Mucosa of rectum (tissue), 2 donors: ENCODE measurements around the gene ARHGAP15.
"Not testable (repeated sequence)": the region's sequence is repeated elsewhere in the genome, so short reads cannot be mapped to it uniquely, and the experiment has no call there.

Experiments used
- H3K27ac ChIP-seq, 2 donors: one replicate each; pipeline ENCODE4 v1.7.0; 2013; ENCODE audit warnings: inconsistent platforms in 2 of 2, low read depth in 2 of 2, low read length in 2 of 2
- H3K27me3 ChIP-seq, 2 donors: one replicate each; pipeline ENCODE4 v1.7.0; 2013; ENCODE audit warnings: low read length in 2 of 2; ENCODE audit not compliant: control insufficient read depth in 2 of 2, insufficient read depth in 2 of 2
- H3K36me3 ChIP-seq, 2 donors: one replicate each; pipeline ENCODE4 v1.7.0; 2013; ENCODE audit warnings: low read length in 2 of 2; ENCODE audit not compliant: control insufficient read depth in 2 of 2, insufficient read depth in 2 of 2
- H3K4me1 ChIP-seq, 2 donors: one replicate each; pipeline ENCODE4 v1.7.0; 2013; ENCODE audit warnings: low read length in 2 of 2, mild to moderate bottlenecking in 1 of 2; ENCODE audit not compliant: control insufficient read depth in 2 of 2, insufficient read depth in 2 of 2
- H3K4me3 ChIP-seq, 2 donors: one replicate each; pipeline ENCODE4 v1.7.0; 2013; ENCODE audit warnings: low read length in 2 of 2
- H3K9ac ChIP-seq, 2 donors: one replicate each; pipeline ENCODE4 v1.7.0; 2013; ENCODE audit warnings: low read length in 2 of 2, low read depth in 1 of 2, mild to moderate bottlenecking in 1 of 2
- H3K9me3 ChIP-seq, 2 donors: one replicate each; pipeline ENCODE4 v1.7.0; 2013; ENCODE audit warnings: low read length in 2 of 2; ENCODE audit not compliant: control insufficient read depth in 2 of 2
- donor health status: healthy.
- donor health status: Normal muscosa, but diverticular disease.

The ARHGAP15 gene

DNA sequence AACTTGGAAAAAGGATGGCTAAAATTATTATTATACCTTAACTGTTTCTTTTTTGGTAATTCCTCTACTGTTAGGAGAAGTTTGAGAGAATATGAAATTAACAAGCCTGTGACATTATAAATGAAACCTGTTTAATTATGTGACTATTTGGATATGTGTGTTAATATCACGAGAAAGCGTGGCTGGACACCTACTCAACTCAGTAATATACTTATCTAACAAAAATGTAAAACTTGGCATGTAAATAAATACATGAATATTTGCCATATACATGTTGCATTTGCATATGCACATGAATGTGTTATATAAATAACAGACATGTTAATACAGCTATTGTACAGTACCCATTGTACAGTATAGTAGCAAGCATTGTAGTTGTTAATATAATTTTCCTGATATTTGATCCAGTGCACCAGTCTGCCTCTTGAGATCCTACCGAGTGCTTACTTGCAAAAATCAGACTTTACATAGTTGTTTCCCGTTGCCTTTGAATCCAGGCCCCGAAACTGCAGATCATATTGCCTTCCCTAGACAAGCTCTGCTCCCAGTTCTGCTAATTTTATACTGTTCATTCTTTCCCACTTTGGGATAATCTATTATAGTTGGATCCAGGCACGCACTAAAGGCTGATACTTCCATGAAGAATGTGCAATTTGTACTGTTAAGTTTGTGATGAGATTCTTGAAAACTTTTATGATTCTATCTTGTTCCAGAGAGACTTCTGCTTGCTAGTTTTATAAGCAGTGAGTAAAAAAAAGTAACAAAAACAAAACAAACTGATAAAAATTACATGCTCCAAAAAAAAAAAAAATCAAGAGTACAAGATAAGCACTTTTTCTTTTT, 395.6 kb downstream of the ARHGAP15 start:
- H3K9ac ChIP-seq = no peak overlapping the region
- H3K27me3 ChIP-seq = no peaks in the 10 kb centered on the region
- no peaks in the 10 kb centered on the region for H3K4me1 ChIP-seq
- no peaks in the 10 kb centered on the region for H3K9me3 ChIP-seq
- no peaks in the 10 kb centered on the region for H3K36me3 ChIP-seq
- no peak overlapping the region for H3K4me3 ChIP-seq
- peak overlapping the region; percentile 35 to 51 for H3K27ac ChIP-seq

DNA sequence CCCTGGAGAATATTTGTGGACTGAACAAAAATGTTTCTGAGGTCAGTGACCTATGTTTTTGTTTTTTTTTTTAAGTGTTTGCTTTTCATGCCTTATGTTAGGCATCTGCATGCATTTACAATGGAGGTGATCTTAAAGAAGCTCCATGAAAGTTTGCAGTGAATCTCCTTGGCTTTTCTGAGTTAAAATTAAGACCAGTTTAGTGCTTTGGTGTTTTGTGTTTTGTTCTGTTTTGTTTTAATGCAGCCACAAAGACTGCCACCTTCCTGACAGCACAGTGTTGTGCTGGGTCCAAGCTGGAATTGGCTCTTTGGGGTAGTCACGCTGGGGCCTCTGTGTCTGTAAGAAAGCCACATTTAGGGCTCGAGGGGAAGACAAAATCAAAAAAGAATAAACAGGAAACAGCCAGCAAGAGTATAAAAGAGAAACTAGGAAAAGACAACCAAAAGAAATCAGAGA, 396.2 kb downstream of the ARHGAP15 start:
- H3K4me1 ChIP-seq = no peaks in the 10 kb centered on the region
- peak overlapping the region; percentile 35 to 51 for H3K27ac ChIP-seq
- no peaks in the 10 kb centered on the region for H3K9me3 ChIP-seq

GRCh38 chr2:143526498-143526897, 397.3 kb downstream of the ARHGAP15 start:
- Histone ChIP-seq H3K9ac (no peak overlapping the region), H3K4me3 (no peak overlapping the region), H3K36me3 (no peaks in the 10 kb centered on the region), H3K4me1 (no peaks in the 10 kb centered on the region), H3K9me3 (no peaks in the 10 kb centered on the region), H3K27me3 (no peaks in the 10 kb centered on the region), H3K27ac (no peak overlapping the region)

More for the DNA sequence above, 396.2 kb downstream of the ARHGAP15 start:
- no peaks in the 10 kb centered on the region for H3K36me3 ChIP-seq
- no peaks in the 10 kb centered on the region for H3K27me3 ChIP-seq
- no peak overlapping the region for H3K4me3 ChIP-seq
- H3K9ac ChIP-seq = no peak overlapping the region

- Histone ChIP-seq H3K4me1 (no peaks in the 10 kb centered on the region), H3K36me3 (no peaks in the 10 kb centered on the region), H3K9ac (no peak overlapping the region), H3K4me3 (no peak overlapping the region), H3K27ac (no peak overlapping the region), H3K9me3 (no peaks in the 10 kb centered on the region), H3K27me3 (no peaks in the 10 kb centered on the region)
Measured at GRCh38 chr2:143528021-143528420, 398.8 kb downstream of the ARHGAP15 start.

- Histone ChIP-seq H3K27me3 (no peaks in the 10 kb centered on the region), H3K4me1 (no peaks in the 10 kb centered on the region), H3K27ac (peak overlapping the region in 1 of 2 donors; percentile 13), H3K9ac (no peak overlapping the region), H3K36me3 (no peaks in the 10 kb centered on the region), H3K4me3 (no peak overlapping the region), H3K9me3 (no peaks in the 10 kb centered on the region)
Measured at GRCh38 chr2:143529118-143529720, 400.0 kb downstream of the ARHGAP15 start.

DNA sequence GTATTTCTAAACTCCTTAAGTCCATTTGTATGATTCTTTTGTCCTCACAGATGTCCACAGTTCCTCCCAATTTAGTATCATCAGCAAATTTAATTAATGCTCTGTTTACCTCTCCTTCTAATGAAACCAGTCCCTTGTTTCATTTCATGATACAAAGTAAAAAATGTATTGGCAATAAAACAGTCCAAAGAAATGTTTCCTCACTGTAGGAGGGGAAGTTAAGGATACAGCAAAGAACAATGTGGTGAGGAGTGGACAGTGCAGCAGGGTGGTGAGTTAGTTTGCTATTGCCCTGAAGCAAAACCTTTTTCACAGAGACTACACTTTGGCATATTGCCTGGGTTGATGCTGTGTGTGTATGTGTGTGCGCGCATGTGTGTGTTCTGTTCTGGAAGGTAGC, 401.5 kb downstream of the ARHGAP15 start:
- Histone ChIP-seq H3K9me3 (no peaks in the 10 kb centered on the region), H3K36me3 (no peaks in the 10 kb centered on the region), H3K27me3 (no peaks in the 10 kb centered on the region), H3K9ac (no peak overlapping the region), H3K4me3 (no peak overlapping the region), H3K27ac (no peak overlapping the region), H3K4me1 (no peaks in the 10 kb centered on the region)

- Histone ChIP-seq H3K36me3 (no peaks in the 10 kb centered on the region), H3K4me3 (no peak overlapping the region), H3K27ac (no peak overlapping the region), H3K9ac (no peak overlapping the region), H3K9me3 (no peaks in the 10 kb centered on the region), H3K4me1 (no peaks in the 10 kb centered on the region), H3K27me3 (no peaks in the 10 kb centered on the region)
Measured at GRCh38 chr2:143532061-143532460, 402.8 kb downstream of the ARHGAP15 start.

DNA sequence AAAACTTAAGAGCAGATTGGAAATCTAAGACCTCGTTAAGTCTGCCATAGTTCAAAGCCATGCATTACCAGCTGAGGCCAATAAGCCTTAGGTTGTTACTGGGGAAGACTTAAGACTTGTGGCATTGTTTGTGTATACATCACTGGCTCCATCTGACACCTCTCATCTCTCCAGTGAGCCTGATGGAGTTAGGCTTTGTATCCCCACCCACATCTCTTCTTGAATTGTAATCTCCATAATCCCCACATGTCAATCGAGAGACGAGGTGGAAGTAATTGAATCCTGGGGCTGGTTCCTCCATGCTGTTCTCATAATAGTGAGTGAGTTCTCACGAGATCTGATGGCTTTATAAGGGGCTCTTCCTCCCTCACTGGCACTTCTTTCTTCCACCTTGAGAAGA, 404.6 kb downstream of the ARHGAP15 start:
- H3K27me3 ChIP-seq = no peaks in the 10 kb centered on the region
- no peaks in the 10 kb centered on the region for H3K36me3 ChIP-seq
- H3K27ac ChIP-seq = no peak overlapping the region
- H3K9ac ChIP-seq = no peak overlapping the region
- no peaks in the 10 kb centered on the region for H3K4me1 ChIP-seq
- no peaks in the 10 kb centered on the region for H3K9me3 ChIP-seq
- no peak overlapping the region for H3K4me3 ChIP-seq

GRCh38 chr2:143535802-143536201, 406.6 kb downstream of the ARHGAP15 start:
- no peaks in the 10 kb centered on the region for H3K27me3 ChIP-seq
- H3K4me1 ChIP-seq = no peaks in the 10 kb centered on the region
- H3K9me3 ChIP-seq = no peaks in the 10 kb centered on the region
- H3K9ac ChIP-seq = no peak overlapping the region
- no peak overlapping the region for H3K27ac ChIP-seq
- H3K36me3 ChIP-seq = no peaks in the 10 kb centered on the region
- no peak overlapping the region for H3K4me3 ChIP-seq

GRCh38 chr2:143541899-143542298, 412.7 kb downstream of the ARHGAP15 start:
- not testable (repeated sequence) for H3K9me3 ChIP-seq, H3K4me3 ChIP-seq, H3K27ac ChIP-seq, H3K27me3 ChIP-seq, H3K4me1 ChIP-seq, H3K36me3 ChIP-seq, H3K9ac ChIP-seq
